GM21786 (cell line): ENCODE measurements around the gene LHX6.

Experiments used
- ATAC-seq: cut with Tn5 transposase; IDR thresholded peaks from one replicate; pipeline ENCODE4 v1.9.1; 2021; ENCODE audit not compliant: unreplicated experiment

The LHX6 gene

GRCh38 chr9:122228568-122229484, at the start of gene LHX6:
Gene LHX6 (minus strand): TSS chr9:122228957. CDS start chr9:122228740, 217 bp downstream.
- ATAC-seq, result no peak

DNA sequence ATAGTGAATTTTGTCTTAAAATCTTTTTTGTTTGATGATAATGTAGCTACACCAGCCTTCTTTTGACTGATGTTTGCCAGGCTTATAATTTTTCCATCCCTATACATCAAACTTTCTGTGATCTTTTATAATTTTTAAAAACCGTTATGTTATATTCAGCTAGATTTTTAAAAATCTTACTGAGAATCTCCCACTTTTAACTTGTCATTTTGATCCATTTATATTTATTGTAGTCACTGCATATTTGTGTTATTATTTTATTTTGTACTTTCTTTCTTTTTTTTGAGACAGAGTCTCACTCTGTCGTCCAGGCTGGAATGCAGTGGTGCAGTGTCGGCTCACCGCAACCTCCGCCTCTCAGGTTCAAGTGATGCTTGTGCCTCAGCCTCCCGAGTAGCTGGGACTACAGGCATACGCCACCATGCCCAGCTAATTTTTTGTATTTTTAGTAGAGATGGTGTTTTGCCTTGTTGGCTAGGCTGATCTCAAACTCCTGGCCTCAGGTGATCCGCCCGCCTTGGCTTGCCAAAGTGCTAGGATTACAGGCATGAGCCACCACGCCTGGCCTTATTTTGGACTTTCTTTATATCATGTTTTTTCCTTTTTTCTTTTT, 48.6 kb upstream of the LHX6 start:
- no peak for ATAC-seq

DNA sequence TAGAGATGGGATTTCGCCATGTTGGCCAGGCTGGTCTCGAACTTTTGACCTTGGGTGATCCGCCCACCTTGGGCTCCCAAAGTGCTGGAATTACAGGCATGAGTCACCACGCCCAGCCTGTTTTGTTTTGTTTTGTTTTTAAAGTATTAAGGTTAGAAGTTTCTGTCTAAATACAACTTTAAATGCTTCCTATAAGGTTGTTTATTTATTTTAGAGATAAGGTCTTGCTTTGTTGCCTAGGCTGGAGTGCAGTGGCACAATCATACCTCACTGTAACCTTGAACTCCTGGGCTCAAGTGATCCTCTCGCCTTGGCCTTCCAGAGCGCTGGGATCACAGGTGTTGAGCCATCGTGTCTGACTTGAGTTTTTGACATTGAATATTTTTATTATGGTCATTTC, 47.3 kb upstream of the LHX6 start:
- ATAC-seq, result no peak

DNA sequence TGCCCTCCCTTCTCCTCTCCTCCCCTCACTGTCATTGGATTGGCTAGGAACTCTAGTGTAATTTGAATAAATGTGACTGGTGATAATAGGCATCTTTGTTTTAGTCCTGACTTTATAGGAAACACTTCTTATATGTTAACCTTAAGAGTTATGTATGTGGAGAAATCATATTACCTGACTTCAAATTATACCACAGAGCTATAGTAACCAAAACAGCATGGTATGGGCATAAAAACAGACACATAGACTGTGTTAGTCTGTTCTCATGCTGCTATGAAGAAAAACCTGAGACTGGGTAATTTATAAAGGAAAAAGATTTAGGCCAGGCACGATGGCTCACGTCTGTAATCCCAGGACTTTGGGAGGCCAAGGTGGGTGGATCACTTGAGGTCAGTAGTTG, 45.3 kb upstream of the LHX6 start:
- ATAC-seq, result no peak

GRCh38 chr9:122268041-122268814, 39.5 kb upstream of the LHX6 start:
- no peak for ATAC-seq

DNA sequence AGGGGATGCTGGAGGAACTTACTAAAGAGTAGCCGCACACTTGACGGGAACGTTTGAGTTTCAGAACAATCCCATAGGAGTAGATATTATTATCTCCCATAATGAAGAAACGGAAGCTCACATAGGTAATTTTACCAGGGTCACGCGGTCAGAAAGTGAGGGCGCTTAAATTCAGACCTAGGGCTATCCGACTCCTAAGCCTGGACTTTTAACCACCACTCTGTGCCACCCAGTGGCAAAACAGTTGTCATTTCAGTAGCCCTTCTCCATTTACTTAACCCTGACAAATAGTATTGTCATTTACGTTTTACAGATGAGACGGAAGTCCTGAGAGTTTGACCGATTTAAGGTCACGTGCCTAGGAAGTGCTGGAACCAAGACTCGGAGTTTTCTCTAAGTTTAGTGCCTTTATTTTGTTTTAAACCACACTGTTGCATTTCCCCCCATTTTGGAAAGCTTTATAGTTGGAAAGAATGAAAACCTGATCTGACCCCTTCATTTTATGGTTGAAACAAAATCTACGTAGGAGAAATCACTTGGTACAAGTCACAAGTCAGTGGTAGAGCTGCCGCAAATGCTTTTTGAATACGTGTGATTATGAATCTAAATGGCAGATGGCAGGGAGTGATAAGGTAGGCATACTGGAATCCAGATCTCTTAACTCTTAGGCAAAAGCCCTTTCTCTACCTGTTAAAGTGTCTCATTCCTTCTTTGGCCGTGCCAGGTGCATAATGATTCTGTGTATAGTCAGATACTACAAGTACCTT, 36.6 kb upstream of the LHX6 start:
- peak; percentile 34 for ATAC-seq

DNA sequence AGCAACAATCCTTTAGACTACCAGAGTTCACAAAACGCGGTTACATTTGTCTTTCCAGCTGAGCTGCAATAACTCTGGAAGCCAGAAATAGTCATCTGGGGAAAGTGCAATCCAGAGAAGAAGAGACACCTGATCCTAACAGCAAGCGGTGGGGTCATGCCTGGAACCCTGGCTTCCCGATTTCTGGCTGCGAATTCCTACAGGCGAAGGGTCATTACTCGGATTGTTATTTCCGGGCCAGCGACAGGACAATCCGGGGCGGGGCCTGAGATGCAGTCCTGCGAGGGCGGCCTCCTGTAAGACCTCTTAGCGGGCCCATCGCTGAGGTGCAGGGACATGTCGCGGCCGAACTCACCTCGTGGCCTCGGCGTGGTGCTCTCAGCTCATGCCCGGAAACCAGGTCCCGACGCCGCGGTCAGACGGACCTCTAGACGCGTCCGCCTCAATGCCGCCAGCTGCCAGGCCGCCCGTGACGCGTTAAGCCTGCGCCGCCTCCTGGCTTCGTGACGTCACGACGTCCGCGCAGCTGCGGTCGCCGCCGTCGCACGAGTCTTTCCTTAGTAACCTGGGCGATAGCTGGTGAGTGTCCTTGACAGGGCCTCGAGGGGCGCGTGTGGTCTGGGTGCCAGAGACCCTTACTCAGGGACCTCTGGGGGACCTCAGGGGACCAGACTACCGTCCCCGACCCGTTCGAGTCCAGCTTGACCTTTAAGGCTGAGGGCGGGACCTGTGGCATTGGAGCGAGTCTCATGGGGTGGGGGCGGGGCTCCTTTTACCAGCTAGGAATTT, 35.8 kb upstream of the LHX6 start, which contains the start of the genes MRRF and RBM18:
Gene MRRF, plus strand, starts transcription at position 523 of the 789 bp plus-strand sequence. CDS start 6,010 bp downstream, outside the sequence.
Gene RBM18, minus strand, starts transcription at position 481 of the 789 bp plus-strand sequence. CDS start 3,348 bp downstream, outside the sequence.
- peak; percentile 77 for ATAC-seq

GRCh38 chr9:122263699-122264349, 35.1 kb upstream of the LHX6 start:
- ATAC-seq, result no peak

GRCh38 chr9:122262073-122262472, 33.3 kb upstream of the LHX6 start:
- no peak for ATAC-seq

GRCh38 chr9:122261469-122261881, 32.7 kb upstream of the LHX6 start:
- no peak for ATAC-seq

DNA sequence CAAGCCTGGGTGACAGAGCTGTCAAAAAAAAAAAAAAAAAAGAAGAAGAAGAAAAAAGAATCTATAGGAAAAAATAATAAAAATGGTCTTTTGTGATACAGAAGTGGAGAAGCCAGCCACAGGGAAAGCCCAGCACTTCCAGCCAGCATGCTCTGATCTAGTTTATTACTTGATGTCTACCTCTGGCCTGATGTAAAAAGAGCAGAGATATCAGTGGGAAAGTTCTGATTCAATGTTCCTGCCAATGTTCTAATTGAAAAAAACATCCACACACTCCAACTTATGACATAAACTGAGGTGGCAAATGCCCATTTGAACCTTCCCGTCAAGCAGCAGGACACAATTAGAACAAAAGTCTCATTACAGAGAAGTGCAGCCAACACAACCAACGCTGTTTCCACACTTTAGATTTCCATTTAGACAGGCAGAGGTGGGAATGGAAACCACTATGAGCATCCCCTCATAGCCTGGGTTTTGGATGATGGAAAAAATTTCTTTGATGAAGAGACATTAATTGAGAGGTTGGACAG, 30.2 kb upstream of the LHX6 start:
- no peak for ATAC-seq

GRCh38 chr9:122256206-122256605, 27.4 kb upstream of the LHX6 start:
- no peak for ATAC-seq

- ATAC-seq, result no peak
Observed at GRCh38 chr9:122254761-122255160, 26.0 kb upstream of the LHX6 start.

DNA sequence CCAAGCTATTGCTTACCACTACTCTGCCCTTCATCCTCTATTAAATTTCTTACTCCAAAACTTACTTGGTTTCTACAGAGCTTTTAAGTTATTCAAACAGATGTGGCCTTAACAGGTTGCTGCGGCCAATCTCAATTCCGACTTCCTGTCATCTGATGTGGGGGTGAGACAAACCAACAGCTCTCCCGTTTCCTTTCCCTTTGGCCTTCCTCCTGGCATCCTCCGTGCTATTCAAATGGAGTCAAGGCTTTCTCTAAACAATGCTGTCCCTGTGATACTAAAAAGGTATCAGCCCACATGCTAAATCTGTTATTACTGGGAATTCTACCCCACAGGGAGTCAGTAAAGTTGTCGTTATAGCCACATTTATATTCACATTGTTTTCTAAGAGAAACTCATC, 24.0 kb upstream of the LHX6 start:
- ATAC-seq, result no peak

DNA sequence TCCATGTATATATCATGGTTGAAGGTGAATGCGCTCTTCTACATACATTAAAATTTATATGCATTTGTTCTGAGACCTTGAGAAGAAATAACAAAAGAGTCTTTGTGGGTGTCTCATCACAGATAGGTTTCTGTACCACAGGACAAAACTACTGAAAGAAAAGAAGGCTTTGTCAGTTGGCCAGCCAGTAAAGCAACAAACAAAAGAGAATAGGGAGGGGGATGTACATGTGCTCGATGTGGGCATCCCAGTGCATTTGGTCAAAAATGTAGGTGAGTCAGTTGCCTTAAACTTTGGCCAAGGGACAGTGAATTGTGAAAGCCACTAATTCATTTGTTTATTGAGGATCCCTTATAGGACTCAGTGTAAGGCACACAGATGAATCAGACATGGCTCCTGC, 22.6 kb upstream of the LHX6 start:
- ATAC-seq, result no peak

GRCh38 chr9:122248448-122248865, 19.7 kb upstream of the LHX6 start:
- ATAC-seq, result no peak

- ATAC-seq, result no peak
Observed at GRCh38 chr9:122246666-122247065, 17.9 kb upstream of the LHX6 start.

- no peak for ATAC-seq
Observed at GRCh38 chr9:122244349-122244748, 15.6 kb upstream of the LHX6 start.

DNA sequence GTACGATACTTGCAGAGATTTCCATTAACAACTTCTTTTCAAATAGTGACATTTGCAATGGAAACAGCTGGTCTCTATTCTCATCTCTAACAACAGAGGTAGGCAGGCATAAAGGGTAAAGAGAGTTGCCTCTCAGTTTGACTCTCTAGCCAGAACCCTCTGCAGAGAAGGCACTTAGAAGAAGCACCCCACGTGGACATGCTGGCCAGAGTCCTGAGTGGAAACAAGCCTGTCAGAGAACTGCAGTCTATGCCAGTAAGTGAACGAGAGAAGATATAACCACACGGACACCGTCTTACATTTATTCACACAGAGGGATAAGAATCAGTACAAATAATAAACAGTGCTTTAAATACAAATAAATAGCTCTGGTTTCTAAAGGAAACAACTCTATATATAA, 11.0 kb upstream of the LHX6 start:
- ATAC-seq, result no peak
